HCT116 (cell line): ENCODE data around the gene DNAJC1. TPM values are rescaled to one million over a fixed set of nuclear protein-coding genes. Genes with fewer than 3 reads are reported as not detected.
"Not testable (repeated sequence)": the region's sequence is repeated elsewhere in the genome, so short reads cannot be mapped to it uniquely, and the experiment has no call there.

Experiments used
- ATAC-seq: fragments of 200-7000 bp; cut with Tn5 transposase; 2 replicates; pipeline ENCODE4 v1.9.1; 2020; ENCODE audit warnings: mild to moderate bottlenecking, moderate library complexity
- BruUV-seq: library from RNA; stranded (reverse); fragments of 400-500 nt; replicated peaks from 2 replicates; lab custom pipeline; 2021; lab: Mats Ljungman, UMichigan
- CTCF ChIA-PET: fragments of 300-600 bp; sonication (Branson Sonifier 250); formaldehyde crosslinking; loops from one replicate; lab custom pipeline; 2021; ENCODE audit warnings: antibody characterized with exemption; lab: Charles Lee
- POLR2A ChIA-PET: fragments of 300-600, 350-600 bp; sonication (Branson Sonifier 250); formaldehyde crosslinking; loops from one replicate; lab custom pipeline; 2021; ENCODE audit warnings: antibody characterized with exemption; lab: Charles Lee
- RAD21 ChIA-PET, 2 experiments: fragments of 300-600 bp; sonication (Branson Sonifier 250); formaldehyde crosslinking; loops; one replicate each; lab custom pipeline; 2023; ENCODE audit warnings: low total read pairs in 2 of 2; ENCODE audit not compliant: uncharacterized antibody in 2 of 2, unreplicated experiment in 2 of 2, low non-redundant PET in 1 of 2; lab: Charles Lee
- DNase-seq: peaks from one replicate; pipeline ENCODE4 v3.0.0-alpha.2; 2010; ENCODE audit warnings: low read depth, low spot score
- H2AFZ ChIP-seq: fragments of 200-600 bp; shearing (Covaris generic), sonication (generic); 2 replicates; pipeline ENCODE4 v1.6.1; 2017; ENCODE audit warnings: low read depth, mixed run types, mixed read lengths, antibody characterized with exemption, low read length; ENCODE audit not compliant: poor library complexity, severe bottlenecking
- H3K27ac ChIP-seq: 2 replicates; pipeline ENCODE4 v1.5.1; 2012; ENCODE audit warnings: low read depth, low read length
- H3K27me3 ChIP-seq: fragments of 200-600 bp; sonication (generic); 2 replicates; pipeline ENCODE4 v1.6.1; 2016; ENCODE audit warnings: mixed run types, low read length, mixed read lengths; ENCODE audit not compliant: insufficient read depth
- H3K36me3 ChIP-seq, 2 experiments: fragments of 200-500 bp in 1 of 2; fragments of 200-600 bp in 1 of 2; sonication (Bioruptor generic) in 1 of 2; sonication (generic) in 1 of 2; 2 replicates each; pipeline versions ENCODE4 v1.5.1 to v1.6.1; 2014 to 2016; ENCODE audit warnings: low read length in 2 of 2, inconsistent platforms in 1 of 2, mixed read lengths in 1 of 2, mixed run types in 1 of 2; ENCODE audit not compliant: insufficient read depth in 2 of 2, control insufficient read depth in 1 of 2
- H3K4me1 ChIP-seq, 2 experiments: fragments of 200-600 bp in 1 of 2; sonication (generic) in 1 of 2; 2 replicates each; pipeline versions ENCODE4 v1.5.1 to v1.6.1; 2012 to 2017; ENCODE audit warnings: low read length in 2 of 2, inconsistent platforms in 1 of 2, mild to moderate bottlenecking in 1 of 2, mixed read lengths in 1 of 2, mixed run types in 1 of 2, moderate library complexity in 1 of 2; ENCODE audit not compliant: insufficient read depth in 2 of 2, control insufficient read depth in 1 of 2
- H3K4me2 ChIP-seq: fragments of 200-600 bp; sonication (generic); 2 replicates; pipeline ENCODE4 v1.6.1; 2017; ENCODE audit warnings: mixed run types, low read length, mixed read lengths
- H3K4me3 ChIP-seq, 2 experiments: fragments of 200-600 bp in 1 of 2; sonication (generic) in 1 of 2; replicated peaks in 1 of 2; 2 replicates each; pipeline ENCODE4 v1.5.1; 2011 to 2016; ENCODE audit warnings: low read length in 2 of 2, control low read depth in 1 of 2, low read depth in 1 of 2, mild to moderate bottlenecking in 1 of 2, mixed read lengths in 1 of 2, mixed run types in 1 of 2
- H3K79me2 ChIP-seq: fragments of 200-600 bp; sonication (generic); 2 replicates; pipeline ENCODE4 v1.6.1; 2017; ENCODE audit warnings: mild to moderate bottlenecking, mixed run types, low read length, moderate library complexity, mixed read lengths; ENCODE audit not compliant: insufficient read depth
- H3K9ac ChIP-seq: fragments of 200-600 bp; sonication (generic); 2 replicates; pipeline ENCODE4 v1.6.1; 2016; ENCODE audit warnings: low read length, mixed read lengths
- H3K9me2 ChIP-seq: fragments of 200-600 bp; sonication (generic), shearing (Covaris generic); 2 replicates; pipeline ENCODE4 v1.6.1; 2017; ENCODE audit warnings: mixed run types, mild to moderate bottlenecking, moderate library complexity; ENCODE audit not compliant: insufficient read depth
- H3K9me3 ChIP-seq, 2 experiments: fragments of 200-500 bp in 1 of 2; fragments of 200-600 bp in 1 of 2; sonication (Bioruptor generic) in 1 of 2; sonication (generic) in 1 of 2; 2 replicates each; pipeline ENCODE4 v1.6.1; 2014 to 2017; ENCODE audit warnings: low read length in 2 of 2, mixed read lengths in 2 of 2, inconsistent platforms in 1 of 2, low read depth in 1 of 2, mild to moderate bottlenecking in 1 of 2, mixed run types in 1 of 2, moderate library complexity in 1 of 2; ENCODE audit not compliant: control insufficient read depth in 1 of 2, insufficient read depth in 1 of 2
- H4K20me1 ChIP-seq: fragments of 200-600 bp; sonication (generic), shearing (Covaris generic); 2 replicates; pipeline ENCODE4 v1.6.1; 2017; ENCODE audit warnings: mixed run types, mild to moderate bottlenecking, moderate library complexity; ENCODE audit not compliant: insufficient read depth
- CBX3 ChIP-seq: IDR thresholded peaks from 2 replicates; pipeline ENCODE4 v1.6.1; 2012; ENCODE audit warnings: low read depth
- CEBPB ChIP-seq: IDR thresholded peaks from 2 replicates; pipeline ENCODE4 v1.6.1; 2012; ENCODE audit warnings: low read depth
- EGR1 ChIP-seq: IDR thresholded peaks from 2 replicates; pipeline ENCODE4 v1.6.1; 2012; ENCODE audit warnings: low read depth
- EZH2 ChIP-seq: fragments of 200-600 bp; sonication (generic); IDR thresholded peaks from 2 replicates; pipeline ENCODE4 v1.6.1; 2017; ENCODE audit warnings: antibody characterized with exemption, mixed run types
- FOSL1 ChIP-seq: IDR thresholded peaks from 2 replicates; pipeline ENCODE4 v1.6.1; 2012; ENCODE audit warnings: low read depth
- JUND ChIP-seq: IDR thresholded peaks from 2 replicates; pipeline ENCODE4 v1.6.1; 2012
- MAX ChIP-seq: IDR thresholded peaks from 2 replicates; pipeline ENCODE4 v1.6.1; 2012
- POLR2AphosphoS5 ChIP-seq: IDR thresholded peaks from 2 replicates; pipeline ENCODE4 v1.6.1; 2011; ENCODE audit warnings: mild to moderate bottlenecking, low read depth, low read length, moderate library complexity
- REST ChIP-seq: IDR thresholded peaks from 2 replicates; pipeline ENCODE4 v1.6.1; 2012; ENCODE audit warnings: low read depth
- SIN3A ChIP-seq: IDR thresholded peaks from 2 replicates; pipeline ENCODE4 v1.6.1; 2012; ENCODE audit warnings: low read depth
- SRF ChIP-seq: IDR thresholded peaks from 2 replicates; pipeline ENCODE4 v1.6.1; 2012; ENCODE audit warnings: low read depth
- YY1 ChIP-seq: IDR thresholded peaks from 2 replicates; pipeline ENCODE4 v1.6.1; 2011; ENCODE audit warnings: low read length, low read depth, moderate library complexity, mild to moderate bottlenecking; ENCODE audit not compliant: insufficient replicate concordance; ENCODE audit errors: extremely low read depth
- ZBTB33 ChIP-seq: IDR thresholded peaks from 2 replicates; pipeline ENCODE4 v1.6.1; 2011; ENCODE audit warnings: mild to moderate bottlenecking, low read length, moderate library complexity; ENCODE audit not compliant: insufficient replicate concordance; ENCODE audit errors: extremely low read depth
- ZFX ChIP-seq: fragments of 450-650 bp; IDR thresholded peaks from 2 replicates; pipeline ENCODE4 v1.6.1; 2017
- ZNF274 ChIP-seq: fragments of 200-500 bp; sonication (Bioruptor generic); IDR thresholded peaks from 2 replicates; pipeline ENCODE4 v1.6.1; 2014; ENCODE audit warnings: mild to moderate bottlenecking, low read depth, low read length, inconsistent platforms
- intact Hi-C: fragments of 100-400 bp; cut with micrococcal nuclease; formaldehyde crosslinking; loops from 2 replicates; pipeline ENCODE4 v1.10.0; 2022
- total RNA-seq: library from RNA; stranded (reverse); gene quantifications from one replicate; pipeline ENCODE4 v1.2.1, GENCODE V29; 2021; ENCODE audit not compliant: unreplicated experiment

The DNAJC1 gene
- total RNA-seq, 1 experiment from 2014 or later = 17.9 TPM

- H3K27me3 ChIP-seq, H3K4me3 ChIP-seq, H3K79me2 ChIP-seq, DNase-seq, H3K4me1 ChIP-seq, H4K20me1 ChIP-seq, H3K36me3 ChIP-seq, POLR2A ChIA-PET, H3K27ac ChIP-seq, H3K4me2 ChIP-seq, CTCF ChIA-PET, RAD21 ChIA-PET, BruUV-seq, H2AFZ ChIP-seq, ATAC-seq, intact Hi-C loops, H3K9me2 ChIP-seq, H3K9me3 ChIP-seq, H3K9ac ChIP-seq: not testable (repeated sequence)
These were observed 28.7 kb upstream of the DNAJC1 start for GRCh38 chr10:22032268-22032667.

GRCh38 chr10:22030421-22030820 lies 26.9 kb upstream of the DNAJC1 start:
- Histone ChIP-seq H3K4me3 (no peak overlapping the region), H2AFZ (no peak overlapping the region), H4K20me1 (no peaks in the 10 kb centered on the region), H3K27ac (no peak overlapping the region), H3K4me2 (no peak overlapping the region), H3K9me3 (no peaks in the 10 kb centered on the region; a peak in 1 of 4 replicates), H3K4me1 (no peaks in the 10 kb centered on the region), H3K79me2 (no peaks in the 10 kb centered on the region), H3K27me3 (no peaks in the 10 kb centered on the region), H3K9ac (no peak overlapping the region), H3K9me2 (no peaks in the 10 kb centered on the region), H3K36me3 (no peaks in the 10 kb centered on the region)
- no peak for DNase-seq
- CTCF ChIA-PET = no interaction called here
- RAD21 ChIA-PET = no interaction called here
- intact Hi-C loops = no loop called here
- BruUV-seq = no TSS peak
- no peak for ATAC-seq
- POLR2A ChIA-PET = no interaction called here
- TF ChIP-seq EGR1 (no peak), ZNF274 (no peak), CBX3 (no peak), ZFX (no peak), YY1 (no peak), CEBPB (no peak), POLR2AphosphoS5 (no peak), JUND (no peak), SRF (no peak), ZBTB33 (no peak), MAX (no peak), EZH2 (no peak), REST (no peak), SIN3A (no peak), FOSL1 (no peak)
